Activated T-cell treated with anti-CD3 and anti-CD28 coated beads, Interleukin-2, amount 50 U/mL, for 48 hours (primary cell): ENCODE measurements around the gene TIAM1.
A peak's percentile ranks its signal among the peaks of the same experiment; 100 is the strongest.

Experiments used
- DNase-seq, 2 experiments: peaks; one replicate each; pipeline ENCODE4 v3.0.0-alpha.2; 2020

Gene TIAM1

DNA sequence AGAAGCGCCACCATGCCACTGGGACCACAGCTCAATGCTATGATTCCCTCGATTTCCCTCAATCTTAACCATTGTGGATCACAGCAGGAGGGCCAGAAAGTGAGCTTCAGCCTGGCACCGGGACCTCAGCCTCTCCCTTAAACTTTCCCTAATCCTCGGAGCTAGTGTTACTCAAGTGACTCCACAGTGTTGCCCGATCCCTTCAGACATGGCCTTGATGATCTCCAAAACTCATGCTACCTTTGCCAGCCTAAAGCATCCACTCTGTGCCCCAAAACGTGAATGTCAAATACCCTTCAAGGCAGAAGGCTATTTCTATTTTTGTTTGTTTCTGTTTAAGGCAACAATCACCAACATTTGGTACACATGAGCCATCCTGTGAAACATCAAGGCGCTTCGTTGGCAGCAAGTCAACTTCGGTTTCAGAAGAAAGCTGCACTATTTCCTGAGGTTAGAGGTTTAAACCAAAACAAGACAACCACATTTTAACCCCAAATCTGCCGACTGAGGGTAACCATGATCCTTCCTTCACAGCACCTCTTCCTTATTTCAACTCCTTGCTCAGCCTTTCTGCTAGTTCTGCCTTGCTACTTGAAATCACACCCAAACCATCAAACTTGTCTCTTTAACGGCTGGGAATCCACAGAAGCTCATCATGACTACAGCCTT is 211.4 kb downstream of the TIAM1 start:
- DNase-seq, result peak; percentile 62 to 69

DNA sequence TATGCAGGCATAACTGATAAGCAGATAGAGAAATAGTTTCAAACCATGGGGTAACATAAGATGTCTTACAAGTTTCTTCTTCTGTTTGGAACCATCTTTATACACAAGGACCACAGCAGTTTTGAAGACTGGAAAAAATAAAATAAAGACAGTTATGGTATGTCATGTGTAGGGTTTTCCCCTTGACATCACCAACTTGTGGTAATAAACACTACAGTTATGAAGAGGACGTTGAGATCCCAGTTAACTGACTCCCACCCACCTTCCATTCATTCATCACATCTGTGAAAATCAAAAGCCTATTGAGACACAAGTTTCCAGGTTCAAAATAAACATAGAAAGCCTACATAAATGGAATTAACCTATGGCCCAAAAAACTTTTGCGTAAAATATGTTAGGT is 213.2 kb downstream of the TIAM1 start:
- DNase-seq, result no peak

DNA sequence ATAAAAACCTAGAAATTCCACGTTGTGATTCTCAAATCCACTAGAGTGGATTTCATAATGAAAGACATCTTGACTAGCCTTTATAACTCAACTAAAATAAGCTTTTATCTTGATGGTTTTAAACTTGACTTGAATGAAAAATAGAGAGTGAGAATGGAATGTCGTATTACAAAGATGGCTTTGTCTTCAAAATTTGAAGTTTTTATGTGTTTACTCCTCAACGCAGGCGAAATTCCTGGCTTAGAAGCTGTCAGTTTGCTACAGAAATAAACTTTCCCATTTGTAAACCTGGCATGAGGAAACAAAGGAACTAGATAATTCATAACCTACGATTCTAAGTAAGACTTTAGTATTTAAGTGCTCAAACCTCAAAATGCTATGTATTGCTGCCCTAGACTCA is 215.8 kb downstream of the TIAM1 start:
- no peak for DNase-seq

DNA sequence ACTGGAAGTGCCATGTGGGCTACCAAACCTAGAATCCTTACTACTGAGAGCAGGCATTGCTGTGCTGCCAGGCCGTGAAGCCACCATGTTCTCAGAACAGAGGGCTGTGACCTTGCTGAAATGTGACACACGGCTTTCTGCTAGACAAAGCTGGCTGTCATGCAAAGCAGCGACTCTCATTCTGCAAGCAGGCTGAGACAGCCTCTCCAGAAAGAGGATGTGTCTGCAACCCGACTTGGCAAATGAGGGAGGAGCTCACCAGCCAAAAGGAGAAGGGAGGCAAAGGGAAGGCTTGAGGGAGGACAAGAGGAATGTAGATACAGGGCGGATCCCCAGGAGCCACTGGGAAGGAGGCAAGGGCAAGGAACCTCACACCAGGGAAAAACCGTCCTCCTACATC is 220.1 kb downstream of the TIAM1 start:
- DNase-seq, result no peak

DNA sequence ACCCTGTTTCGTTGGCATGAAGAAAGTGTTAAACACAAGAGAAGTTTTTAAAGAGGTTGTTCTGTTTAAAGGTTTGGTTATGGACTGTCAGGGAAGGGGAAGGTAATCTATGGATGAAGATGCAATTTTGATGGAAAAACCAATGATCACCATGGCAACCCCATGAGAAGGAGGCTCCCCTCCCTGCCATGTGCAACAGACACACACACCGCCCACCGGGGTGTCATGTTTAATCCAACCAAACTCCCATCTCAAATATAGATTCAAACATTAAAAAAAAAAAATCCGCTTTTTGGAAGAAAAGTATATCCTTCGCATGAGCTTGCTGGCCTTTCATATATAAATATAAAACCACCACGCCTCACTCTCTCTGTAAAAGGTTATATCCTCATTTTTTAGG is 224.9 kb downstream of the TIAM1 start:
- DNase-seq, result no peak

DNA sequence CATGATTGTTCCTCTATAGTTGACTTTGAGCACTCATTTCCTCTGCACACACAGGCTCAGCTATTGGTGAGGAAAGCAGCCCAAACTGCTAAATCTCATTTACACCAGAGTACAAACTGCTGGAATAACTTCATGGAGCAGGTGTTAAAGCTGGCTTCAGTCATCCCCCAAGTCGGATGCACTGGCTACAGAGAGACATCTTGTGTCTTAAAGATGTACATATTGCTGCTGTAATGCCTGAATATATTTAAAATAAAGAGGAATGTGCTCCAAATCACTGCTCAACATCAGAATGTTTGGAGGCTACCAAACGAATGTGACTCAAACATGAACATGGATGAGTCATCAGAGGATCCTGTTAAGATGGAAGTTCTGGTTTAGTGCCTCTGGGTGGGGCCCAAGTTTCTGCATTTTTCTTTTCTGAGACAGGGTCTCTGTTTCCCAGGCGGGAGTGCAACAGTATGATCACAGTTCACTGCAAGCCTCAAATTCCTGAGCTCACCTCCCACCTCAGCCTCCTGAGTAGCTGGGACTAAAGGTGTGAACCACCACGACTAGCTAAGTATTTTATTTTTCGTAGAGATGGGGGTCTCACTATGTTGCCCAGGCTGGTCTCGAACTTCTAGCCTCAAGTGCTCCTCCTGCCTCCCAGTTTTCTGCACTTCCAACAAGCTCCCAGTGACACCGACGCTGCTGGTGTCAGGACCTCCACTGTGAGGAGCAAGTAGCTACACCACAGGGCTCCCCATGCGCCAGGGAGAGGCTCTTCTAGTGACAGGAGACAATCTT is 226.7 kb downstream of the TIAM1 start:
- DNase-seq, result no peak

DNA sequence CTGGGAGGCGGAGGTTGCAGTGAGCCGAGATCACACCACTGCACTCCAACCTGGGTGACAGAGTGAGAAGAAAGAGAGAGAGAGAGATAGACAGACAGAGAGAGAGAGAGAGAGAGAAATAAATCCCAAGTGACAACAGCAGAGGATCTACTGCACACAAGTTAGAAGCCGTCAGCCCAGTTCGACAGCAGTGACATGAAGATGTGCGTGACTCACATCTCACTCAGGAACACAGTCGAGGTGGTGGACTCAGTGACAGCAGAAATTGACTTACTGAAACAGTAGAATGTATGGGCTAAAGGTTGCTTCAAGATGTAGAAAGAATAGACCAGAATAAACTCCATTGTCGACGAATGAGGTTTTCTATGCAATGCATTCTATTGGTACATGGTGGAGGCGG is 228.8 kb downstream of the TIAM1 start:
- DNase-seq, result no peak

DNA sequence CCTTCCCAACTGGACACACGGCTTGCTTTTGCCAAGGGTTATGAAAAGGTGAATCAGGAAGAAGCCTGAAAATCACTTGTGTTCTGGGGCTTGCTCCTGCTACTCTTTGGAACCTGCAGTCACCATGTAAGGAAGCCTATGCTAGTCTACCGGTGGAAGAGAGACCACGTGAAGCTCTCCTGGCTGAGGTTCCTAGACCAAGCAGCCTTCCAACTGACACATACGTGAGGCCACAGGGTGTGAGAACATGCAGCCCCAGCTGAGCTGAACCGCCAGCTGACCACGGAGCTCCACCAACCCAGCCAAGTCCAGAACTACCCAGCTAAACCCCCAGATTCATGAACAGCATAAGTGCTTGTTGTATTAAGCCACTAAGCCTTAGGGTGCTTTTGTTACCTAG is 233.0 kb downstream of the TIAM1 start:
- DNase-seq, result no peak

DNA sequence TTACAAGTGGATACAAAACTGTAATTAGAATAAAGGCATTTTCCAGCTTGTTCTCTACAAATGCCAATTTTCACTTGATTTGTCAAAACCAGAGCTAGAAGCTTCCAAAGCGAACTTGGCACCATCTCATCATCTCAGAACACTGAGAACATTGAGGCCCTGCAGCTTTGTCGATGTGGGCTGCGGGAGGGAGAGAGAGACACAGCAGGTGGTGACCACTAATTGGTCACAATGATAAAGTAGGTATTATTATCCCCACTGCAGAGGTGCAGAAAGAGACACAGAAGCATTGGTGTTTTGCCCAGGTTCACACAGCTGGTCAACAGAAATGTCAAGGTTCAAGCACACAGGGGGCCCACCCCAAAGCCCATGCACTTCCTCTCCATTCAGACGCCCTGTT is 233.6 kb downstream of the TIAM1 start:
- DNase-seq, result no peak

DNA sequence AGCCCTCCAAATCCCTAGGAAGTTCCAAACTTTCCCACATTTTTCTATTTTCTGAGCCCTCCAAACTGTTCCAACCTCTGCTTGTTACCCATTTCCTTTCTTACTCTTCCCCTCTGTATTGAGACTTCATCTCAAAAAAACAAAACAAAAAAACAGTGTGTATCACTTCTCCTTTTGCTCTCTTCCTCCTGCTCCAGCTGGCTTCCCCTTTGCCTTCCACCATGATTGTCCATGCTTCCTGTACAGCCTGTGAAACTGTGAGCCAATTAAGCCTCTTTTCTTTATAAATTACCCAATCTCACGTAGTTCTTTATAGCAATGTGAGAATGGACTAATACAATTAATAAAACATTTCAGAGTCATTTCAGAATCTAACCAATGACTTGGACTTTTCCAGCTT is 236.2 kb downstream of the TIAM1 start:
- no peak for DNase-seq

DNA sequence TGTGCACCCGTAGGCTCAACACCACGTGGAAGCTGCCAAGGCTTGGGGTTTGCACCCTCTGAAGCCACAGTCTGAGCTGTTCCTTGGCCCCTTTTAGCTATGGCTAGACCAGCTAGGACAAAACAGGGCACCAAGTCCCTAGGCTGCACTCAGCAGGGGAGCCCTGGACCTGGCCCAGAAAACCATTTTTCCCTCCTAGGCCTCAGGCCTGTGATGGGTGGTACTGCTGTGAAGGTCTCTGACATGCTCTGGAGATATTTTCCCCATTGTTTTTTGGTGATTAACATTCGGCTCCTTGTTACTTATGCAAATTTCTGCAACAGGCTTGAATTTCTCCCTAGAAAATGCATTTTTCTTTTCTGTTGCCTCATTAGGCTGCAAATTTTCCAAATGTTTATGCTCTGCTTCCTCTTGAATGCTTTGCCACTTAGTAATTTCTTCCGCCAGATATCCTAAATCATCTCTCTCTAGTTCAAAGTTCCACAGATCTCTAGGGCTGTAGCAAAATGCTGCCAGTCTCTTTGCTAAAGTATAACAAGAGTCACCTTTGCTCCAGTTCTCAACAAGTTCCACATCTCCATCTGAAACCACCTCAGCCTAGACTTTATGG is 236.8 kb downstream of the TIAM1 start:
- DNase-seq, result no peak

DNA sequence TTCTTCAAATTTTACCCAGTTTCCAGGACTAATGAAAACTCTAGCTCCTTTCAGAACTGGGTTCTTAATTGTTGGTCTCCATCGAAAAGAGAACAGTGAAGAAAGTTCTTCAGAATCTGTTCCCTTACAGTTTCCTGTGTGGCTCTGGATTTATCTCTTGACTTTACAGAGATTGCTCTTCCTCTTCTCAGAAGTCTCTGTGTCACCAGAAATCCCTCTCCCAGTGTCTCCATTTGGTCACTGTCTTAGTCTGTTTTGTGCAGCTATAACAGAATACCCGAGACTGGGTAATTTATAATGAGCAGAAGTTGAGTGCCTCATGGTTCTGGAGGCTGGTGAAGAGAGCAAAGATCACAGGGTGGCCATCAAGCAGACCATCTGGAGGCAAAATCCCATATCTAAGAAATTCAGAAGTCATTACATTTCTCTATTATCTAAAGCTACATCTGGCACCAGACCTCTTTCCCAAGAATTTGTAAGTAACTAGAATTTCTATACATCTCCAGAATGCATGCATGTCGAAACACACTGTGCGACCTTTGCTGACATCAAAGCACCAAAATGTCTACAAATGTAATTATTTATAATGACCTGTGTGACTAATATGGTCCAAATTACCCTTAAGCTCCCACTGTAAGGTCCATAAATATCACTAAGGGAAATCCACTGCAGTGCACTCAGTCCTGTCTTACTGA is 240.3 kb downstream of the TIAM1 start:
- no peak for DNase-seq

DNA sequence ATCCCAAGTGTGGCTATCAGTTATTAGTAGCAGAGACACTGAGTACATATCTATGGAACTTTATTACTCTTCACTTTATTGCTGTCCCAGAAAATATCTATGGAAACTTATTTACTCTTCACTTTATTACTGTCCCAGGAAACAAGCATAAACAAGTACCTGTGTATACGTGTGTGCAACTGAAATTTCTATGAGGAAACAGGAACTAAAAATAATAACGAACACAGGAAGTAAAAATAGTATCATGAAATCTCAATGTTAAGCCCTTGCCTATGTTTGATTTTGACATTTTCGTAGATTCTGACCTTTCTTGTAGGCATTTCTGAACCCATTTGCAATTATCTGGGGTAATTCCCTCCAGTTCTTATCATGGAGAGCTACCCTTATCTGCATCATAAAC is 240.9 kb downstream of the TIAM1 start:
- DNase-seq, result no peak

DNA sequence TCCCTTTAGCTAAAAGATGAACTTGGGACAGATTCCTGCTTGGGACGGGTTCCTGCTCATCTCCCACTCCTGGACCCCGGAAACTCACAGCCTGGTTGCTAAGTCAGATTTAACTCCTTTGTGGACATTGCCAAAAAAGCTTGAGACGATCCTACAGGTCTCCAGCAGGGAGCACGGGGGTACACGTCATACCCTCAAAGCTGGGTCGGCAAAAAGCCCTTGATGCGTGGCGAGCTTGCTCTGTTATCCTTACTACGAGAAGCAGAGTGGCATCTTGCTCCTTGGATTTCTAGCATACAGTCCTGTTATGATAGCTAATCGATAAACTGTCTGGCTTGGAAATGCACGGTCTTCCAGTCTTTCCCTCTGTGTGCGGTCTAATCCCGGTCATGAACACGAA is 244.9 kb downstream of the TIAM1 start:
- no peak for DNase-seq

DNA sequence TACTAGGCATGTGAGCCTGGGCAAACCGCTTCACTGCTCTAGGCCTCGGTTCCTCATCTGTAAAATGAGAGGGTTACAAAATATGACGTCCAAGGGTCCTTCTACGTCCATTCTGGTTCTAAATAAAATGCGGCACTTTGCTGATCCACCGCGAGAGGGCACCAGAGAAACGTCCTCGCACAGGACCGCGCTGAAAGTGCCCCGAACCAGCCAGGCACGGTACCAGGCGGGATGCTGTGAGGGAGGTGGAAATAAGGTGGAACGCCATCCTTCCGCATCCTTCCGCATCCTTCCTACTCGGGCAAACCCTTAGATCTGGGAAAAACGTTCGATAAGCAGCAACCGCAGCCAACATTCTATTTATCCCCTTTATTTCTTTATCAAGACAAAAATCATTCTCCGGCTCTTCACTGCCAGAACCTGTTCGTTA is 245.5 kb downstream of the TIAM1 start:
- peak; percentile 82 to 85 for DNase-seq

DNA sequence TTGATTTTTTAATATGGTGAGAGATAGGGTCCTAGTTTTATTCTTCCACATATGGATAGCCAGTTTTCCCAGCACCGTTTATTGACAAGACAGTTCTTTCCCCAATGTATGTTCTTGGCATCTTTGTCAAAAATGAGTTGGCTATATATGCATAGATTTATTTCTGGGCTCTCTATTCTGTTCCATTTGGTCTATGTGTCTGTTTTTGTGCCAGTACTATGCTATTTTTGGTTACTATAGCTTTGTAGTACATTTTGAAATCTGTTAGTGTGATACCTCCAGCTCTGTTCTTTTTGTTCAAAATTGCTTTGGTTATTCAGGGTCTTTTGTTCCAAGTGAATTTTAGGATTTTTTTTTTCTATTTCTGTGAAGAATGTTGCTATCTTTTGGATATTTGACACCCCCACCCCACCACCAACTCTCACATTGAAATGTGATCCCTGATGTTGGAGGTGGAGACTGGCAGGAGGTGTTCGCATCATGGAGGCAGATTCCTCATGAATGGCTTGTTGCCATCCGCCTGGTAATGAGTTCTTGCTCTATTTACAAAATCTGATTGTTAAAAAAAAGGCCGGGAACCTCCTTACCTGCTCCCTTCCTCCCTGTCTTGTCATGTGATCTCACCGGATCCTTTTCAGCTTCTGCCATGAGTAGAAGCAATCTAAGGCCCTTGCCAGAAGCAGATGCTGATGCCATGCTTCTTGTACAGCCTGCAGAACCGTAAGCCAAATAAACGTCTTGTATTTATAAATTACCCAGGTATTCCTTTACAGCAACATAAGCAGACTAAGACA is 251.0 kb downstream of the TIAM1 start:
- no peak for DNase-seq

DNA sequence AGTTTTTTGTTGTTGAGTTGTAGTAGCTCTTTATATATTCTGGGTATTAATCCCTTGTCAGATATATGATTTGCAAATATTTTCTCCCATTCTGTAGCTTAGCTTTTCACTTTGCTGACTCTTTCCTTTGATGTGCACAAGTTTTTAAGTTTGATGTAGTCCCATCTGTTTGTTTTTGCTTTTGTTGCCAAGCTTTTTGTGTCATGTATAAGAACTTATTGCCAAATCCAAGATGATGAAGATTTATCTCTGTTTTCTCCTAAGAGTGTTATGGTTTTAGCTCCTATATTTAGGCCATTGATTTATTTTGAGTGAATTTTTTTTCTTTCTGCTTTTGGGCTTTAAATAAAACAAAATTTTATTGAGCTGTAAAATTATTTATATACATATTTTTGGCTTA is 253.7 kb downstream of the TIAM1 start:
- no peak for DNase-seq

DNA sequence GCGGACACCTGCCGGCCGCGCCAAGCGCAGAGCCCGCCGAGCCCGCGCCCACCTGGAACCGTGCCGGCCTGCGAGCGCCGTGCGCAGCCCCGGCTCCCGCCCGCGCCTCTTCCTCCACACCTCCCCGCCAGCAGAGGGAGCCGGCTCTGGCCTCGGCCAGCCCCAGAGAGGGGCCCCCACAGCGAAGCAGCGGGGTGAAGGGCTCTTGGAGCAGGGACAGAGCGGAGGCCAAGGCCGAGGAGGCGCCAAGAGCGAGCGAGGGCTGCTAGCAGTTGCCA is 255.6 kb downstream of the TIAM1 start:
- DNase-seq, result no peak

DNA sequence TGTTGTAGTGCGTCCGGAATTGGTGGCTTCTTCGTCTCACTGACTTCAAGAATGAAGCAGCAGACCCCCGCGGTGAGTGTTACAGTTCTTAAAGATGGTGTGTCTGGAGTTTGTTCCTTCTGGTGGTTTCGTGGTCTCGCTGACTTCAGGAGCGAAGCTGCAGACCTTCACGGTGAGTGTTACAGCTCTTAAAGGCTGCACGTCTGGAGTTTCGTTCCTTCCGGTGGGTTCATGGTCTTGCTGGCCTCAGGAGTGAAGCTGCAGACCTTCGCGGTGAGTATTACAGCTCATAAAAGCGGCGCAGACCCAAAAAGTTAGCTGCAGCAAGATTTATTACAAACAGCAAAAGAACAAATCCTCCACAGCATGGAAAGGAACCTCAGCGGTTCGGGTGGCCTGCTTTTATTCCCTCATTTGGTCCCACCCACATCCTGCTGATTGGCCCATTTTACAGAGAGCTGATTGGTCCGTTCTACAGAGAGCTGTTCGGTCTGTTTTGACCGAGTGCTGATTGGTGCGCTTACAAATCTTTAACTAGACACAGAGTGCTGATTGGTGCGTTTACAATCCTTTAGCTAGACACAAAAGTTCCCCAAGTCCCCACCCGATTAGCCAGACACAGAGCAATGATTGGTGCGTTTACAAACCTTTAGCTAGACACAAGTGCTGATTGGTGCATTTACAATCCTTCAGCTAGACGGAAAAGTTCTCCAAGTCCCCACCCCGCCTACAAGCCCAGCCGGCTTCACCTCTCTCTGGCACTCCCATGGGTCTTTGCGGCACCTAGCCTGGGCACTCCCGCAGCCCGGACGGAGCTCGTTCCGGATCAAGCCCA is 256.2 kb downstream of the TIAM1 start:
- no peak for DNase-seq

DNA sequence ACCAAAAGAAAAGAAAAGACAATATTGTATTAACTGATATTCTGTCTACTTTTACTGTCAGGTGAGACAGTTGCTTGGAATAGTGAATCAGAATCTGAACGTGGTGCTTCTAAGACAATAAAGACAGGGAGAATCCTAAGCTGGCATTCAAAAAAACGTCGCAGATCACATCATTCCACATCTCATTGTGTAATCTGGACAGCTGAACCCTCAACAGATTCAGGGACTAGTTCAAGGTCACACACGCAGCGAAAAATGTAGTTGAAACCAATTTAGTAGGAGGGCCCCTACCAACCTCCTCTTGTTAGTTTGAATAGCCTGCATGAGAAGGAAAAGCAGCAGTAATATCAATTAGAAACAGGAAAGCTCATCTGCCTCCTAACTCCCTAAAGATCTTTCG is 259.4 kb downstream of the TIAM1 start:
- no peak for DNase-seq

DNA sequence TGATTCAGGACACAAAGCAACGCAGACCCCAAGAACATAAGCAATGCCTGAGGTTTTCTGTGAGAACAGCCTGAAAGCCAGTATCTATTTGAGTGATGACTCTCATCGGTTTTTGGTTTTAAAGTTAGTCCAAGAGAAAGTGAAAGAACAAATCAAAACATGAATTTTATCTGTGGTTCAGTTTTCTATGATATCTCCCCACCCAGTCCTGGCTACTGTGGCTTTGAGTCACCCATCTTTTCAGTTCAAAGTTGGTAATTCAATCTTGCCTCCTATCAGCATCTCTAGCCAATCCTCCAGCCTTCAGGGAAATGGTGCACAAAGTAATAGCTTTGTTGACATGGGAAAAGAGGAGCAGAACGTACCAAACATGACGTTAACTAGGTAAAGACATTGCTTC is 265.3 kb downstream of the TIAM1 start:
- DNase-seq, result no peak

DNA sequence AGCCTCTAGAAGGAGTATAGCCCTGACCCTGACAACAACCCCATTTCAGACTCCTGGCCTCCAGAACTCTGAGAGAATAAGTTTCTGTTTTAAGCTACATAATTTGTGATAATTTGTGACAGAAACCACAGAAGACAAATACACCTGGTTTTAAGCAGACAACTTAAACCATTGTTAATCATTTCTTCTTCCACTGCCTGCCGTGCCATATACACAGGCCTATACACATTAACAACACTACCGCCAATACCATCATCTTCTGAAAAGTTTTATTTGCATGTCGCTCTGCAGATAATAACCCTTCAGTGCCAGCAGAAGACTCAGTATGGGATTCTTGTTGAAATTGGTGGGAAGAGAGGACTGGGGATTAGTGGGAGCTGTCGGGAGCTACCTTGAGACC is 265.8 kb downstream of the TIAM1 start:
- no peak for DNase-seq
